Large intestine (tissue), 3 donors: ENCODE results near the gene BACH2. TPM values are rescaled to one million over a fixed set of nuclear protein-coding genes. Genes with fewer than 3 reads are reported as not detected.
"Not testable (repeated sequence)": the region's sequence is repeated elsewhere in the genome, so short reads cannot be mapped to it uniquely, and the experiment has no call there.

ENCODE experiments used
- DNase-seq, 2 donors: peaks; one replicate each; pipeline versions ENCODE4 v3.0.0 to v3.0.0-alpha.2; 2013
- H3K27ac ChIP-seq: one replicate; pipeline ENCODE4 v1.5.1; 2013; ENCODE audit warnings: low read length
- H3K27me3 ChIP-seq: 2 replicates; pipeline ENCODE4 v1.6.1; 2013; ENCODE audit warnings: low read length; ENCODE audit not compliant: control insufficient read depth, insufficient read depth
- H3K36me3 ChIP-seq: 2 replicates; pipeline ENCODE4 v1.6.1; 2013; ENCODE audit warnings: low read length; ENCODE audit not compliant: control insufficient read depth, insufficient read depth
- H3K4me1 ChIP-seq: one replicate; pipeline ENCODE4 v1.6.1; 2013; ENCODE audit warnings: low read length; ENCODE audit not compliant: control insufficient read depth, insufficient read depth
- H3K4me3 ChIP-seq: one replicate; pipeline ENCODE4 v1.5.1; 2013; ENCODE audit warnings: low read length
- H3K9me3 ChIP-seq: one replicate; pipeline ENCODE4 v1.6.1; 2013; ENCODE audit warnings: mild to moderate bottlenecking, low read depth, low read length, moderate library complexity; ENCODE audit not compliant: control insufficient read depth
- WGBS: methylation state at CpG from one replicate; pipeline ENCODE4 v1.1.5; 2013; ENCODE audit warnings: low lambda C conversion rate; ENCODE audit not compliant: insufficient coverage; 5-methylcytosine and 5-hydroxymethylcytosine counted together
- polyA plus RNA-seq: library from polyadenylated mRNA; unstranded; fragments of 120-200 nt; gene quantifications from one replicate; pipeline ENCODE4 v1.2.1, GENCODE V29; 2013

Gene BACH2
- polyA plus RNA-seq, 1 donor, result 2.8 TPM

DNA sequence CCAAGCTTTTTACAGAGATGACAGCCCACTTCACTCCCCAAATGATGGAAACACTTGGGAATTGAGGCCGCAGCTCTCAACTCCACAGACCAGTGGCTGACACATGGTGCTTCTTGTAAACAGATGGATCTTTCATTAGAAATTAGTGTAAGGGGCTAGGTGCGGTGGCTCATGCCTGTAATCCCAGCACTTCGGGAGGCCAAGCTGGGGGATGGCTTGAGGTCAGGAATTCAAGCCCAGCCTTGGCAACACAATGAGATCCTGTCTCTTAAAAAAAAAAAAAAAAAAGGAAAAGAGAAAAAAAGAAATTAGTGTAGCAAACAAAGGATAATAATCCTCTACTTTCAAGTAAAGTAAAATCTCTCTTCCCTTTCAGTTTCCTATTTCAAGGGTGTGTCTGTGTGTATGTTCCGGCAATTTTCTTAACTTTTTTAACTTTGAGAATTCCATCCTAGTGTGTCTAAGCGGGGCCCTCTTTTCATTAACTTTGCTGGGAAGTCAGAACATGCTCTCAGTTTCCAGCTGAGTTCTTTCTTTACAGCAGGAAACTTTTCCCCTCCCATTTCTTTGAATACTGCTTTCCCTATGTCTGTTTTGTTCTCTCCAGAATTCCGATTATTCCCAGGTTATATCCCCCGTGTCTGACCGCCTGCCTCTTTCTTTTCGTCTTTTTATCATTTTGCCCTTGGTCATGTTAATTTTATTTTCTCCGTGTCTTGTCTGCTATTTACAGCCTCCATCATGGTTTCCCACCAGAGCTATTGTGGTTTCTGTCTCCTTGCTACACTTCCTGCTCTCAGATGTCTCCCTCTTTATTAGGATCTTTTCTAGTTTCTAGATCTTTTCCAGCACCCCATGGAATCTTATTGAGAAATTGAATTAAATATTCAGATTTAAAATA is 386.4 kb downstream of the BACH2 start:
- not testable (repeated sequence) for H3K27me3 ChIP-seq, H3K4me3 ChIP-seq, H3K4me1 ChIP-seq, DNase-seq, H3K27ac ChIP-seq, H3K9me3 ChIP-seq, H3K36me3 ChIP-seq
- 87% methylated on average over 3 of the region's 10 CpGs for WGBS

DNA sequence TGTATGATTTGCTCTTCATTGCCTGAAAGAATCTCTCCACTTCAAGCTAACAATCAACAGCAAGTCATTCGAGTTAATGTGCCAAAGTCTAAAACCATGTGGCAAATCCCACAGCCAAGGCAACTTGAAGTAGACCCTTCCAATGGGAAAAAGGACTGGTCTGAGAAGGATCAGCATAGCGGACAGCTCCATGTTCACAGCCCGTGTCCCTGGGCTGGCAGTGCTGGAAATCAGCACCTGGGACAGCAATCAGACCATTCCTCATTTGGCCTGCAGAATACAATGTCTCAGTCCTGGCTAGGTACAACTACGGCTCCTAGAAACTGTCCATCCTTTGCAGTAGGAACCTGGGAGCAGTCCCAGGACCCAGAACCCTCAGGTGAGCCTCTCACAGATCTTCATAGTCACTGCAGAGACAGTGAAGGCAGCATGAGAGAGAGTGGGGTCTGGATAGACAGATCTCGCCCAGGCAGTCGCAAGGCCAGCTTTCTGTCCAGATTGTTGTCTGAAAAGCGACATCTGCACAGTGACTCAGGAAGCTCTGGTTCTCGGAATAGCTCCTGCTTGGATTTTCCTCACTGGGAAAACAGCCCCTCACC is 401.3 kb downstream of the BACH2 start:
- no CpG with 5 or more reads among the region's 8 CpGs for WGBS
- no peaks in the 10 kb centered on the region for H3K36me3 ChIP-seq
- no peaks in the 10 kb centered on the region for H3K4me1 ChIP-seq
- H3K4me3 ChIP-seq, result no peak overlapping the region
- no peak overlapping the region for H3K27ac ChIP-seq
- no peaks in the 10 kb centered on the region for H3K9me3 ChIP-seq
- H3K27me3 ChIP-seq, result peaks cover 10% of the 10 kb centered on the region
- peak; percentile 8 to 34 for DNase-seq

DNA sequence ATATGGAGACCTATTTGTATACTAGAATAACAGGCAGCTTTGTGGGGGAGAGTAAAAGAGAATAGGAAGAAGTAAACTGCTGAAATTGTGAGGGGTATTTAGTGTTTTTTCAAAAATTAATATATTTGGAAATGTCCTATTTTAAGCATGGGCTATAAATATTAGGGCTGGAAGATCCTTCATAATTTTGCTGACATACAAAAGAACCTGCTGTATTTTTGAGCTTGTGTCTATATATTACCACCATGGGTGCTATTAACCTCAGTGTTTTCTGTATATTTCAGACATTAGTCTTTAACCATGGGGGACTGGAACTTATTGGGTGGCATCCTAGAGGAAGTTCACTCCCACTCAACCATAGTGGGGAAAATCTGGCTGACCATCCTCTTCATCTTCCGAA is 402.5 kb downstream of the BACH2 start, which contains the start of gene GJA10:
GJA10 (plus strand) TSS at position 301 of the 400 bp plus-strand sequence; CDS start at position 301, 0 bp downstream.
- peaks cover 10% of the 10 kb centered on the region for H3K27me3 ChIP-seq
- no peak for DNase-seq
- H3K4me3 ChIP-seq, result no peak within 1 kb of the TSS
- H3K27ac ChIP-seq, result no peak within 1 kb of the TSS
- no peaks in the 10 kb centered on the region for H3K9me3 ChIP-seq
- no peaks in the 10 kb centered on the region for H3K4me1 ChIP-seq
- WGBS, result no CpG with 5 or more reads among the region's 1 CpG
- no peaks in the 10 kb centered on the region for H3K36me3 ChIP-seq

DNA sequence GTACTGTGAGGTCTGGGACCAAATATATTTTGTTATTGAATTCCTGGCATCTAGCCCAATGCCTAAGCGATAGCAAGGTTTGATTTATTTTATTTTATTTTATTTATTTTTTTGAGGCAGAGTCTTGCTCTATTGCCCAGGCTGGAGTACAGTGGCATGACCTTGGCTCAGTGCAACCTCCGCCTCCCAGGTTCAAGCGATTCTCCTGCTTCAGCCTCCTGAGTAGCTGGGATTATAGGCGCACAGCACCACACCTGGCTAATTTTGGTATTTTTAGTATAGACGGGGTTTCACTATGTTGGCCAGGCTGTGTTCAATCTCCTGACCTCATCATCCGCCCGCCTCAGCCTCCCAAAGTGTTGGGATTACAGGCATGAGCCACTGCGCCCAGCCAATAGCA is 404.1 kb downstream of the BACH2 start:
- peaks cover 23% of the 10 kb centered on the region for H3K27me3 ChIP-seq
- not testable (repeated sequence) for H3K4me3 ChIP-seq, DNase-seq, H3K9me3 ChIP-seq, H3K27ac ChIP-seq, H3K36me3 ChIP-seq, H3K4me1 ChIP-seq
- WGBS, result 80% methylated on average over 1 of the region's 8 CpGs

DNA sequence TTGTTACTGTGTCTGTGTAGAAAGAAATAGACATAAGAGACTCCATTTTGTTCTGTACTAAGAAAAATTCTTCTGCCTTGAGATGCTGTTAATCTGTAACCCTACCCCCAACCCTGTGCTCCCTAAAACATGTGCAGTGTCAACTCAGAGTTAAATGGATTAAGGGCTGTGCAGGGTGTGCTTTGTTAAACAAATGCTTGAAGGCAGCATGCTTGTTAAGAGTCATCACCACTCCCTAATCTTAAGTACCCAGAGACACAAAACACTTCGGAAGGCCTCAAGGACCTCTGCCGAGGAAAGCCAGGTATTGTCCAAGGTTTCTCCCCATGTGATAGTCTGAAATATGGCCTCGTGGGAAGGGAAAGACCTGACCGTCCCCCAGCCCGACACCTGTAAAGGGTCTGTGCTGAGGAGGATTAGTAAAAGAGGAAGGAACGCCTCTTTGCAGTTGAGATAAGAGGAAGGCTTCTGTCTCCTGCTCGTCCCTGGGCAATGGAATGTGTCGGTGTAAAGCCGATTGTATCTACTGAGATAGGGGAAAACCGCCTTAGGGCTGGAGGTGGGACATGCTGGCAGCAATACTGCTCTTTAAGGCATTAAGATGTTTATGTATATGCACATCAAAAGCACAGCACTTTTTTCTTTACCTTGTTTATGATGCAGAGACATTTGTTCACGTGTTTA is 405.7 kb downstream of the BACH2 start:
- H3K27me3 ChIP-seq, result peaks cover 32% of the 10 kb centered on the region
- DNase-seq, H3K27ac ChIP-seq, H3K9me3 ChIP-seq, H3K36me3 ChIP-seq, H3K4me3 ChIP-seq, H3K4me1 ChIP-seq: not testable (repeated sequence)
- WGBS, result no CpG with 5 or more reads among the region's 11 CpGs

DNA sequence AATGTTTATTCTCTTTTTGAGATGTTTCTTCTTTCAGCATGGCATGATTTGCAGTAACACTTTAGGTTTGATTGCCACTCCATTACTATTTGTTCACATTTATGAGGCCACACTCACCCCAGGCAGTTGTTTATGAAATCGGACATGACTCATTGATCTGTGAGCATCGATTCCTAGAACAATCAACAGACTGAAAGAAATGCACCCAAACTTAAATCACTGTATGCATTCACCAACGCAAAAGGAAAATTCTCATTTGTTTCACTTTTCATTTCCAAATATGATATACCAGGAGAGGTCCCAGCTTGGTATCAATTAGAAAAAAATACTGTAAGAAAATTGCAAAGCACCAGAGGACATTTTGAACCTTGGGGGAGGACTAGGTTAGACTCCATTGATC is 407.8 kb downstream of the BACH2 start:
- peaks cover 32% of the 10 kb centered on the region for H3K27me3 ChIP-seq
- H3K4me1 ChIP-seq, result no peaks in the 10 kb centered on the region
- no peak for DNase-seq
- no peak overlapping the region for H3K27ac ChIP-seq
- H3K4me3 ChIP-seq, result no peak overlapping the region
- peaks cover 8% of the 10 kb centered on the region for H3K9me3 ChIP-seq
- no CpG with 5 or more reads among the region's 3 CpGs for WGBS
- no peaks in the 10 kb centered on the region for H3K36me3 ChIP-seq

DNA sequence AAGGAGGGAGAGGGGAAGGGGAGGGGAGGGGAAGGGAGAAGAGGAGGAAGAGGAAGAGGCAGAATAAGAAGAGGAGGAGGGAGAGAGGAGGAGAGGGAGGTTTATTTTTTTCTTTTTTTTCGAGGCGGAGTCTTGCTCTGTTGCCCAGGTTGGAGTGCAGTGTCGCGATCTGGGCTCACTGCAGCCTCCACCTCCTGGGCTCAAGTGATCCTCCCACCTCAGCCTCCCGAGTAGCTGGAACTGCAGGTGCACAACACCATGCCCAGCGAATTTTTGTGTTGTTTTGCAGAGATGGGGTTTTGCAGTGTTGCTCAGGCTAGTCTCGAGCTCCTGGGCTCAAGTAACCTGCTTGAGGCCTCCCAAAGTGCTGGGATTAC is 408.5 kb downstream of the BACH2 start:
- no CpG with 5 or more reads among the region's 7 CpGs for WGBS
- H3K27ac ChIP-seq, result no peak overlapping the region
- H3K27me3 ChIP-seq, result peaks cover 32% of the 10 kb centered on the region
- DNase-seq, result no peak
- no peak overlapping the region for H3K4me3 ChIP-seq
- H3K4me1 ChIP-seq, result no peaks in the 10 kb centered on the region
- H3K9me3 ChIP-seq, result peaks cover 8% of the 10 kb centered on the region
- H3K36me3 ChIP-seq, result no peaks in the 10 kb centered on the region

DNA sequence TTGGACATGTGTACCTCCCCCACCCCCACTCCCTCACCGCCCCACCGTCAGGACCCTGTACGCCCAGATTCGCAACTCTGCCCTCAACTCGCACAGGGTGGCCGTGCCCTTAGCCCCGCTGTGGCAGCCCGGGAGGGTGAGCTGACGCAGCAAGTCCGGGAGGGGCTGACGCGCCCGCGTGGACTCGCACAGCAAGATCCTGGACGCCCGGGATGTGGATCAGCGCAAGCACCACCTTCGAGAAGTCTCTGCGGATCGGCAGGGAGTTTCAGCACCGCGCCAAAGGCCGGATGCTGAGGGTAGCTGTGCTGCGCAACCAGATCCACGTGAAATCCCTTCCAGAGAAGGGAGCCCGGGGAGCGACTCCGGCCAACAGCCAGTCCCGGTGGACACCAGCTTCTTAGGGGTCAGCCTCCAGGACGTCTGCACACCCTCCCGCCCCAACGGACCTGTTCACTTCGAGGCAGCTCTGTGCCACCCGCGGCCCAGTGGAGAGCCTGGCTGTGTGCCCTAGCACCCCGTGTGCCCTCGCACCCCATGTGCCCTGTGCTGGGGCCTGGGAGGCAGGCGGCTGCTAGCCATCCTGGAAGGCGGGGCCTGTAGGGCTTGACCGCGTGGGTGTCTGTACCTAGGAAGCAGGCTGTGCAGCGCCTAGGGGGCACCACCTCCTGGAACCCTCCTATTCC is 409.0 kb downstream of the BACH2 start:
- peaks cover 8% of the 10 kb centered on the region for H3K9me3 ChIP-seq
- no peak for DNase-seq
- H3K27me3 ChIP-seq, result peaks cover 32% of the 10 kb centered on the region
- WGBS, result 40% methylated on average over 1 of the region's 43 CpGs
- H3K4me3 ChIP-seq, result no peak overlapping the region
- H3K36me3 ChIP-seq, result no peaks in the 10 kb centered on the region
- no peak overlapping the region for H3K27ac ChIP-seq
- no peaks in the 10 kb centered on the region for H3K4me1 ChIP-seq

DNA sequence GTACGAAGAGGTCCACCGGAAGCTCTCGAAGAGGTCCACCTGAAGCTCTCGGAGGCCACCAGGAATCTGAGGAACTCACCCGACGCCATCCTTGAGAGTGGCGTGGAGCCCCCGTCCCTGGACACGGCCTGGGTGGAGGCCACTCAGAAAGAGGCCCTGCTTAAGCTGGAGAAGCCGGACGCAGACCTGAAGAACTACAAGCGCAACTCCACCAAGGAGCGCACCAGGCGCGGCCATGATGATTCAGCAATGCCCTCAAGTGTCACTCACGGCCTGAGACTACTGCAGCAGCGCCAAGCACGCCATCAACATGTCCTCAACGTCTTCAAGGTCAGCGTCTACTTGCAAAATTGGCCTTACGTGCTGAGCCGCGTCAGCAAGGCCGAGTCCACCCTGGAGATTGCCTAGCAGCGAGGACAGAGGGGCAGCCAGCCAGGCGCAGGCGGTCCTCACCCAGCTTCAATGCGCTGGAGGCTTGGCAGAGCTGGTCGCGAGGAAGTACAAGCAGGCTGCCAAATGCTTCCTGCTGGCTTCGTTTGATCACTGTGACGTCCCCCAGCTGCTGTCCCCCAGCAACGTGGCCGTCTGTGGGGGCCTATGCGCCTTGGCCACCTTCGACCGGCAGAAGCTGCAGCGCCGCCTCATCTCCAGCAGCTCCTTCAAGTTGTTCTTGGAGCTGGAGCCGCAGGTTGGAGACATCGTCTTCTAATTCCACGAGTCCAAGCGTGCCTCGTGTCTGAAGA is 410.1 kb downstream of the BACH2 start:
- H3K36me3 ChIP-seq, result no peaks in the 10 kb centered on the region
- DNase-seq, result no peak
- peaks cover 27% of the 10 kb centered on the region for H3K27me3 ChIP-seq
- no peak overlapping the region for H3K27ac ChIP-seq
- peaks cover 8% of the 10 kb centered on the region for H3K9me3 ChIP-seq
- no peak overlapping the region for H3K4me3 ChIP-seq
- no peaks in the 10 kb centered on the region for H3K4me1 ChIP-seq
- no CpG with 5 or more reads among the region's 44 CpGs for WGBS
